ENCODE results near the gene LRRC46. TPM values are rescaled to one million over a fixed set of nuclear protein-coding genes. Genes with fewer than 3 reads are reported as not detected.

Gene LRRC46
- total RNA-seq, 1 experiment from 2014 or later, result 0.12 TPM

- DNase-seq (ENCODE audit: low read depth), result peak; percentile 78
These were observed 43.8 kb downstream of the LRRC46 start for GRCh38 chr17:47875011-47875985.

- no peak for DNase-seq (ENCODE audit: low read depth)
These were observed 46.0 kb downstream of the LRRC46 start for GRCh38 chr17:47877368-47878034.

GRCh38 chr17:47878203-47879027, 46.9 kb downstream of the LRRC46 start:
- DNase-seq (ENCODE audit: low read depth), result peak; percentile 35

- DNase-seq (ENCODE audit: low read depth), result peak; percentile 76
These were observed 47.6 kb downstream of the LRRC46 start for GRCh38 chr17:47879028-47879585.

- no peak for DNase-seq (ENCODE audit: low read depth)
These were observed 48.4 kb downstream of the LRRC46 start for GRCh38 chr17:47879776-47880454.

- DNase-seq (ENCODE audit: low read depth), result peak; percentile 83
These were observed 50.8 kb downstream of the LRRC46 start for GRCh38 chr17:47882247-47882646.

GRCh38 chr17:47882695-47883588, 51.5 kb downstream of the LRRC46 start:
- DNase-seq (ENCODE audit: low read depth), result no peak

- DNase-seq (ENCODE audit: low read depth), result no peak
These were observed 52.3 kb downstream of the LRRC46 start for GRCh38 chr17:47883589-47884426.

- no peak for DNase-seq (ENCODE audit: low read depth)
These were observed 52.9 kb downstream of the LRRC46 start for GRCh38 chr17:47884427-47884740.

- no peak for DNase-seq (ENCODE audit: low read depth)
These were observed 53.6 kb downstream of the LRRC46 start for GRCh38 chr17:47884905-47885730.

Other genes with a start within 250 kb of the LRRC46 start
- gene KPNB1, start 181.8 kb upstream of the LRRC46 start, total RNA-seq (2014; rRNA removed; shearing (Covaris generic)), result 279 and 297 TPM in 2 replicates
- 1.3 and 2.6 TPM in 2 replicates for gene TBKBP1, start 137.5 kb upstream of the LRRC46 start, total RNA-seq (2014; rRNA removed; shearing (Covaris generic))
- gene TBX21, start 98.4 kb upstream of the LRRC46 start, total RNA-seq (2014; rRNA removed; shearing (Covaris generic)), result not detected in 2 replicates
- gene OSBPL7, start 9.9 kb upstream of the LRRC46 start, total RNA-seq (2014; rRNA removed; shearing (Covaris generic)), result 3.5 and 5.1 TPM in 2 replicates
- gene MRPL10, start 129 bp upstream of the LRRC46 start, total RNA-seq (2014; rRNA removed; shearing (Covaris generic)), result 39.9 and 41.5 TPM in 2 replicates
- gene SCRN2, start 9.6 kb downstream of the LRRC46 start, total RNA-seq (2014; rRNA removed; shearing (Covaris generic)), result 19.3 and 24.0 TPM in 2 replicates
- 0.79 and 1.5 TPM in 2 replicates for gene SP6, start 19.5 kb downstream of the LRRC46 start, total RNA-seq (2014; rRNA removed; shearing (Covaris generic))
- 1.6 and 3.8 TPM in 2 replicates for gene SP2, start 64.6 kb downstream of the LRRC46 start, total RNA-seq (2014; rRNA removed; shearing (Covaris generic))
- gene PNPO, start 109.9 kb downstream of the LRRC46 start, total RNA-seq (2014; rRNA removed; shearing (Covaris generic)), result 40.1 and 54.2 TPM in 2 replicates
- gene PRR15L, start 126.2 kb downstream of the LRRC46 start, total RNA-seq (2014; rRNA removed; shearing (Covaris generic)), result not detected in 2 replicates
- gene CDK5RAP3, start 139.4 kb downstream of the LRRC46 start, total RNA-seq (2014; rRNA removed; shearing (Covaris generic)), result 60.4 and 69.5 TPM in 2 replicates
- gene COPZ2, start 206.1 kb downstream of the LRRC46 start, total RNA-seq (2014; rRNA removed; shearing (Covaris generic)), result 27.3 and 40.7 TPM in 2 replicates
- gene NFE2L1, start 216.7 kb downstream of the LRRC46 start, total RNA-seq (2014; rRNA removed; shearing (Covaris generic)), result 44.3 and 68.7 TPM in 2 replicates